ENCODE measurements around the gene SPTB.

The SPTB gene

DNA sequence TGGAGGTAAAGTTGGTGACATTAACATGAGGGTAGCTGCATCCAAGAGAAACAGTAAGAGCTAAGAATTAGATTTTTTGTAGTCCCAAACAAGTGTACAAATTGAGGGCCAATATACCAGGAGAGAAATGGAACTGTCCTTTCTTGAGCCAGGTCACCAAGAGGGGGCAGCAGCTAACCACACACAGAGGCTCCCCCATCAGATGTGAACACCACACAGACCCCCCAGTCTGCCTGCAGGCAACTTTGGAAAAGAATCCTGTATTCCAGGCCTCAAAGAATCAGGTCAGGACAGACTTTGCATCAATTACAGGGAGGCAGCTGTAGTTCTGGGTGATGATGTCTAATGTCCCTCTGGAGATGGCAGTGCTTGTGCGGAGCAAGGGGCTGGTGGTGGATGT lies 77.9 kb downstream of the SPTB start:
- Histone ChIP-seq H3K4me3 (ENCODE audit: low read depth, low read length) (no peak overlapping the region), H3K36me3 (ENCODE audit: control insufficient read depth, insufficient read depth, low read length) (no peaks in the 10 kb centered on the region), H3K4me2 (ENCODE audit: low read length) (no peak overlapping the region), H3K79me2 (peaks cover 3% of the 10 kb centered on the region), H3K9ac (no peak overlapping the region), H2AFZ (no peak overlapping the region), H3K27me3 (ENCODE audit: control insufficient read depth, insufficient read depth, low read length) (no peaks in the 10 kb centered on the region), H3K27ac (no peak overlapping the region), H3K4me1 (peaks cover 1% of the 10 kb centered on the region), H3K9me3 (ENCODE audit: control insufficient read depth, low read length) (no peaks in the 10 kb centered on the region)
- TF ChIP-seq, protein P1, sequence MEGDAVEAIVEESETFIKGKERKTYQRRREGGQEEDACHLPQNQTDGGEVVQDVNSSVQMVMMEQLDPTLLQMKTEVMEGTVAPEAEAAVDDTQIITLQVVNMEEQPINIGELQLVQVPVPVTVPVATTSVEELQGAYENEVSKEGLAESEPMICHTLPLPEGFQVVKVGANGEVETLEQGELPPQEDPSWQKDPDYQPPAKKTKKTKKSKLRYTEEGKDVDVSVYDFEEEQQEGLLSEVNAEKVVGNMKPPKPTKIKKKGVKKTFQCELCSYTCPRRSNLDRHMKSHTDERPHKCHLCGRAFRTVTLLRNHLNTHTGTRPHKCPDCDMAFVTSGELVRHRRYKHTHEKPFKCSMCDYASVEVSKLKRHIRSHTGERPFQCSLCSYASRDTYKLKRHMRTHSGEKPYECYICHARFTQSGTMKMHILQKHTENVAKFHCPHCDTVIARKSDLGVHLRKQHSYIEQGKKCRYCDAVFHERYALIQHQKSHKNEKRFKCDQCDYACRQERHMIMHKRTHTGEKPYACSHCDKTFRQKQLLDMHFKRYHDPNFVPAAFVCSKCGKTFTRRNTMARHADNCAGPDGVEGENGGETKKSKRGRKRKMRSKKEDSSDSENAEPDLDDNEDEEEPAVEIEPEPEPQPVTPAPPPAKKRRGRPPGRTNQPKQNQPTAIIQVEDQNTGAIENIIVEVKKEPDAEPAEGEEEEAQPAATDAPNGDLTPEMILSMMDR (IDR thresholded peaks at IDR 0.05) = peak; percentile 49

- Histone ChIP-seq H2AFZ (no peak overlapping the region), H3K27ac (no peak overlapping the region), H3K4me1 (no peaks in the 10 kb centered on the region), H3K4me2 (ENCODE audit: low read length) (no peak overlapping the region), H3K9me3 (ENCODE audit: control insufficient read depth, low read length) (no peaks in the 10 kb centered on the region), H3K36me3 (ENCODE audit: control insufficient read depth, insufficient read depth, low read length) (no peaks in the 10 kb centered on the region), H3K79me2 (peaks cover 3% of the 10 kb centered on the region), H3K4me3 (ENCODE audit: low read depth, low read length) (no peak overlapping the region), H3K27me3 (ENCODE audit: control insufficient read depth, insufficient read depth, low read length) (no peaks in the 10 kb centered on the region), H3K9ac (no peak overlapping the region)
- TF ChIP-seq, protein P1 (IDR thresholded peaks at IDR 0.05) = no peak
Observed at GRCh38 chr14:64801046-64801445, 78.7 kb downstream of the SPTB start.

DNA sequence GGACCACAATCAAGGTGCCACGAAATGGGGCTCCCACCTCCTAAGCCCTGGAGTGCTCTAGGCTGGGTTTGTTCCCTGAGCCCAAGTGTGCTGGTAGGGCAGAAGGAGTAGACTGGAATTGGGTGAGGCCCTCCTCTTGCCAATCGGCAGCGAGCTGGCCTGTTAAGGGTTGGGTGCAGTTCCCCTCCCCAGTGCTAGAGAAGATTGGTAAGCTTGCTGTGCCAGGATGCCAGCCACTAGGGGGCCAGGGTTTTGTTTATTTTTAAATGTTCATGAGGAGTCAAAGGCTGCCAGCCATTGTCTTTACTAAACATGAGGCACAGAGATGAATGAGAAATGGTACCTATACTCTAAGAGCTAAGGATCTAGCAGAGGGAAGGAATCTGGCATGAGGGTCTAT lies 79.7 kb downstream of the SPTB start:
- Histone ChIP-seq H3K27ac (no peak overlapping the region), H2AFZ (no peak overlapping the region), H3K9ac (no peak overlapping the region), H3K4me2 (ENCODE audit: low read length) (no peak overlapping the region), H3K4me1 (no peaks in the 10 kb centered on the region), H3K9me3 (ENCODE audit: control insufficient read depth, low read length) (no peaks in the 10 kb centered on the region), H3K36me3 (ENCODE audit: control insufficient read depth, insufficient read depth, low read length) (no peaks in the 10 kb centered on the region), H3K79me2 (peaks cover 3% of the 10 kb centered on the region), H3K4me3 (ENCODE audit: low read depth, low read length) (no peak overlapping the region), H3K27me3 (ENCODE audit: control insufficient read depth, insufficient read depth, low read length) (no peaks in the 10 kb centered on the region)
- TF ChIP-seq, protein P1 (IDR thresholded peaks at IDR 0.05) = peak; percentile 70

- Histone ChIP-seq H2AFZ (no peak overlapping the region), H3K27me3 (ENCODE audit: control insufficient read depth, insufficient read depth, low read length) (no peaks in the 10 kb centered on the region)
- TF ChIP-seq, protein P1 (IDR thresholded peaks at IDR 0.05) = no peak
Observed at GRCh38 chr14:64799555-64799954, 80.2 kb downstream of the SPTB start.

GRCh38 chr14:64796369-64796768 lies 83.3 kb downstream of the SPTB start:
- no peak overlapping the region for H3K9ac ChIP-seq
- no peak overlapping the region for H2AFZ ChIP-seq
- TF ChIP-seq, protein P1 (IDR thresholded peaks at IDR 0.05) = no peak
- no peaks in the 10 kb centered on the region for H3K9me3 ChIP-seq (ENCODE audit: control insufficient read depth, low read length)
- H3K36me3 ChIP-seq (ENCODE audit: control insufficient read depth, insufficient read depth, low read length) = no peaks in the 10 kb centered on the region
- H3K4me2 ChIP-seq (ENCODE audit: low read length) = no peak overlapping the region
- H3K79me2 ChIP-seq = peaks cover 3% of the 10 kb centered on the region
- H3K27me3 ChIP-seq (ENCODE audit: control insufficient read depth, insufficient read depth, low read length) = no peaks in the 10 kb centered on the region
- no peaks in the 10 kb centered on the region for H3K4me1 ChIP-seq
- no peak overlapping the region for H3K4me3 ChIP-seq (ENCODE audit: low read depth, low read length)
- no peak overlapping the region for H3K27ac ChIP-seq

More at GRCh38 chr14:64799555-64799954, 80.2 kb downstream of the SPTB start:
- no peak overlapping the region for H3K27ac ChIP-seq
- H3K9ac ChIP-seq = no peak overlapping the region
- H3K4me1 ChIP-seq = no peaks in the 10 kb centered on the region
- H3K9me3 ChIP-seq (ENCODE audit: control insufficient read depth, low read length) = no peaks in the 10 kb centered on the region
- H3K4me2 ChIP-seq (ENCODE audit: low read length) = no peak overlapping the region
- H3K79me2 ChIP-seq = peaks cover 3% of the 10 kb centered on the region
- H3K4me3 ChIP-seq (ENCODE audit: low read depth, low read length) = no peak overlapping the region
- no peaks in the 10 kb centered on the region for H3K36me3 ChIP-seq (ENCODE audit: control insufficient read depth, insufficient read depth, low read length)

Data from parathyroid adenoma (tissue), 2 donors.